ENCODE results near the gene LHFPL6.

GRCh38 chr13:39336207-39336606 lies 266.8 kb downstream of the LHFPL6 start:
- TF ChIP-seq CREB1 (IDR thresholded peaks at IDR 0.05; ENCODE audit: low read depth) (no peak), TEAD4 (IDR thresholded peaks at IDR 0.05) (no peak), ZBTB7A (IDR thresholded peaks at IDR 0.05; ENCODE audit: low read depth) (no peak)
